ENCODE measurements around the gene DNAJC18.
"Not testable (repeated sequence)": the region's sequence is repeated elsewhere in the genome, so short reads cannot be mapped to it uniquely, and the experiment has no call there.

Gene DNAJC18

GRCh38 chr5:139481122-139481533, 41.8 kb upstream of the DNAJC18 start:
- TF ChIP-seq CTCF (IDR thresholded peaks at IDR 0.05; ENCODE audit: insufficient read depth, low read length, missing control alignments) = no peak
- DNase-seq (ENCODE audit: low read depth, low spot score) = no peak
- ChIA-PET CTCF (interaction anchor here (1.1 to 1.7 kb wide), 4 partner anchors 29 to 39 kb away, joined by 3 to 5 read pairs (median 4); no protein-coding TSS in a partner anchor), POLR2A (no interaction called here)
- H3K4me3 ChIP-seq (ENCODE audit: low read depth, low read length) = peak overlapping the region; percentile 71

- ChIA-PET CTCF (interaction anchor here (0.7 to 1.0 kb wide), 2 partner anchors 38 to 58 kb away, joined by 3 to 4 read pairs; no protein-coding TSS in a partner anchor), POLR2A (interaction anchor here (0.7 kb wide), 1 partner anchor 25 kb away, joined by 4 read pairs; no protein-coding TSS in a partner anchor)
- not testable (repeated sequence) for DNase-seq (ENCODE audit: low read depth, low spot score); H3K4me3 ChIP-seq (ENCODE audit: low read depth, low read length)
Observed at GRCh38 chr5:139479729-139480128, 40.4 kb upstream of the DNAJC18 start.

GRCh38 chr5:139478657-139479423, 39.5 kb upstream of the DNAJC18 start:
- ChIA-PET CTCF (interaction anchor here (0.6 to 1.0 kb wide), 7 partner anchors 17 to 958 kb away, joined by 3 to 4 read pairs (median 3); no protein-coding TSS in a partner anchor), POLR2A (interaction anchor here (0.7 kb wide), 1 partner anchor 54 kb away, joined by 3 read pairs; no protein-coding TSS in a partner anchor)
- H3K4me3 ChIP-seq (ENCODE audit: low read depth, low read length); DNase-seq (ENCODE audit: low read depth, low spot score): not testable (repeated sequence)

- no peak for DNase-seq (ENCODE audit: low read depth, low spot score)
- CTCF ChIA-PET = no interaction called here
- no peak overlapping the region for H3K4me3 ChIP-seq (ENCODE audit: low read depth, low read length)
- TF ChIP-seq CTCF (IDR thresholded peaks at IDR 0.05; ENCODE audit: insufficient read depth, low read length, missing control alignments) = no peak
- POLR2A ChIA-PET = interaction anchor here (0.7 kb wide), 1 partner anchor 7 kb away, joined by 3 read pairs; no protein-coding TSS in a partner anchor
Observed at GRCh38 chr5:139475865-139476617, 36.7 kb upstream of the DNAJC18 start.

- ChIA-PET CTCF (no interaction called here), POLR2A (no interaction called here)
- no peak for TF ChIP-seq CTCF (IDR thresholded peaks at IDR 0.05; ENCODE audit: insufficient read depth, low read length, missing control alignments)
- no peak for DNase-seq (ENCODE audit: low read depth, low spot score)
- H3K4me3 ChIP-seq (ENCODE audit: low read depth, low read length) = no peak overlapping the region
Observed at GRCh38 chr5:139474890-139475791, 35.8 kb upstream of the DNAJC18 start.

GRCh38 chr5:139473565-139473964, 34.2 kb upstream of the DNAJC18 start:
- TF ChIP-seq CTCF (IDR thresholded peaks at IDR 0.05; ENCODE audit: insufficient read depth, low read length, missing control alignments) = peak; percentile 7
- DNase-seq (ENCODE audit: low read depth, low spot score) = no peak
- POLR2A ChIA-PET = interaction anchor here (1.9 kb wide), 1 partner anchor 35 kb away, joined by 6 read pairs; the partner anchor contains the start of gene DNAJC18
- CTCF ChIA-PET = interaction anchor here (0.9 to 1.4 kb wide), 5 partner anchors 9 to 44 kb away, joined by 3 to 4 read pairs (median 3); partner anchors contain the start of genes ECSCR and STING1
- no peak overlapping the region for H3K4me3 ChIP-seq (ENCODE audit: low read depth, low read length)
